ENCODE data around the gene GTF2IRD1.

GRCh38 chr7:74494076-74494548, 40.4 kb downstream of the GTF2IRD1 start:
- TF ChIP-seq, protein P1, sequence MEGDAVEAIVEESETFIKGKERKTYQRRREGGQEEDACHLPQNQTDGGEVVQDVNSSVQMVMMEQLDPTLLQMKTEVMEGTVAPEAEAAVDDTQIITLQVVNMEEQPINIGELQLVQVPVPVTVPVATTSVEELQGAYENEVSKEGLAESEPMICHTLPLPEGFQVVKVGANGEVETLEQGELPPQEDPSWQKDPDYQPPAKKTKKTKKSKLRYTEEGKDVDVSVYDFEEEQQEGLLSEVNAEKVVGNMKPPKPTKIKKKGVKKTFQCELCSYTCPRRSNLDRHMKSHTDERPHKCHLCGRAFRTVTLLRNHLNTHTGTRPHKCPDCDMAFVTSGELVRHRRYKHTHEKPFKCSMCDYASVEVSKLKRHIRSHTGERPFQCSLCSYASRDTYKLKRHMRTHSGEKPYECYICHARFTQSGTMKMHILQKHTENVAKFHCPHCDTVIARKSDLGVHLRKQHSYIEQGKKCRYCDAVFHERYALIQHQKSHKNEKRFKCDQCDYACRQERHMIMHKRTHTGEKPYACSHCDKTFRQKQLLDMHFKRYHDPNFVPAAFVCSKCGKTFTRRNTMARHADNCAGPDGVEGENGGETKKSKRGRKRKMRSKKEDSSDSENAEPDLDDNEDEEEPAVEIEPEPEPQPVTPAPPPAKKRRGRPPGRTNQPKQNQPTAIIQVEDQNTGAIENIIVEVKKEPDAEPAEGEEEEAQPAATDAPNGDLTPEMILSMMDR (conservative IDR thresholded peaks at IDR 0.05; ENCODE audit: low read depth, low read length) = no peak
- TF ChIP-seq EZH2 (IDR thresholded peaks at IDR 0.05; ENCODE audit: low read length, unreplicated experiment) (no peak), EZH2phosphoT487 (IDR thresholded peaks at IDR 0.05; ENCODE audit: borderline replicate concordance, low read length) (no peak)

All from PC-3 (cell line).